NCI-H1930 (cell line): ENCODE results near the gene SLC4A4.

ENCODE experiments used
- DNase-seq, 2 experiments: peaks; one replicate each; lab custom pipeline; 2025; lab: John Stamatoyannopoulos, UW

SLC4A4 gene

DNA sequence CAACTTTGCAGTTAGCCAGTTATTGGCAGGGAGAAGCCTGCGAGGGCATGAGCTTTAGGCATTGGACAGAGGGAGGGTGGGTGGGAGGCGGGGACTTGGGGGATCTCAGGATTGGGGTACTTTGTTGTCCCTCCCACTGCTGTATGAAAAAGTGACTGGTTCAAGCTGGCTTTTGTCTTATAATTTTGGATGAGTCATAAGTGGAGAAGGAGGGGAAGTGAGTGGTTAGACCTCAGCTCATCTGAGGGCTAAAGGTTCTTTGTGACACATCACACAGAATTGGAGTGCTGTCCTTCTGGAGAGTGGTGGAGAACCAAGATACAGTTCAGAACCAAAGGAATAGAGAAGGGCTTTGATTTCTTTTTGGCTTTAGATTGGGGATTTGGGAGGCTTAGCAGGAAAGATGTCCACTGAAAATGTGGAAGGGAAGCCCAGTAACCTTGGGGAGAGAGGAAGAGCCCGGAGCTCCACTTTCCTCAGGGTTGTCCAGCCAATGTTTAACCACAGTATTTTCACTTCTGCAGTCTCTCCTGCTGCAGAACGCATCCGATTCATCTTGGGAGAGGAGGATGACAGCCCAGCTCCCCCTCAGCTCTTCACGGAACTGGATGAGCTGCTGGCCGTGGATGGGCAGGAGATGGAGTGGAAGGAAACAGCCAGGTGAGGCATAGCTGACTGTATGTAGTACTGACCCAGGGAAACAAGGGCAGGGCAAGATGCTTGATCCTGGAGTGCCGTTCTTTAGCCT lies at the start of gene SLC4A4:
Gene SLC4A4, plus strand, starts transcription at position 175 of the 748 bp plus-strand sequence.
- DNase-seq, result no peak

DNA sequence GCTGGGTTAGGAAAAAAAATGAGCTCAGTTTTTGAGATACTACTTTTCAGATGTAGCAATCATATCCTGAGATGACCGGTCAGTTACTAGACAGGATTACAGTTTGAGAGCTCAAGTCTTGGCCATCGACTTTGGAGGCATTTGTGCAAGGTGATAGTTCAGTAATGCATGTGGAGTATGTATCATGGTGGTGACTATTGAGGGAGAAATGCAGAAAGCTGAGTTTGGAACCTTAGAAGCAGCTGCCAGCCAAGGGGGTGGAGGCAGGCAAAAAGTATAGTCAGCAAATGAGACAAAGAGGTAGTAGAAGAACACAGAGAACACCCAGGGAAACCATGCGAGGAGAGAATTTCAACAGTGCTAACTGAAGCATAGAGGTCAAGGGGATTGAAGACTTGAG lies 48.7 kb upstream of the SLC4A4 start:
- DNase-seq, result no peak

DNA sequence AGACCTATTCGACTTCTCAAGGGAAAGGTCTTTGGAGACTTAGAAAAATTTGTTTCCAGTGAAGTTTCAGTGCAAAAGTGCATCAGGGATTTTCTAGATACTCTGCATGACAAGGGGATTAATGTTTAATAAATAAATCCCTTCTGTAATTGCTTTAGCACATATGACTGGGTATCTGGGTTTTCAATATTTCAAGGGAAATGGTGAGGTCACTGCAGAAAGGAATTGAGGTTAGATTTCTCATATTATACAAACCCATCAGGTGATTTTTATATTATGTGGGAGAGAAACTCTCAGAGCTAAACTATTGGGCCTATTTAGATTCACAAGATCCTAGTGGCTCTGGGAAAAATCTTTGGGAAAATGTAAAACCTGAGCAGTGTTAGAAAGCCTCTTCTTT lies 48.3 kb upstream of the SLC4A4 start:
- no peak for DNase-seq

DNA sequence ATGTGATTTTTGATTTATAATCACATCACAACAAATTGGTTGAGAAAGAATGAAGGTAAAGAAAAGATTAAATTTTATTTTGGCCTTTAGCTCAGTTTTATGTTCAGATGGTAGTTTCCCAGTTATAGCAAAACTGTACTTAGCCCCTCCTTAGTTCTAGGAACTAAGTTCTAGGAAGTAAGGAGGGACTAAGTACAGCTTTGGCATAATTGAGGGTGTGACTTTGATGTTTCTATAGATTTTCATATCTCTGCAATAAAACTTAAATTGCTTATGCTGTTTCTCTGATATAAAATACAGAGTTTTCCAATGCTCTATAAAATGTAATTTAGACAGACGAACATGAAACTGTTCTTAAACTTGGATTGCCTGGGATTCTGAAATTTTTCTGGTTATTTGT lies 46.6 kb upstream of the SLC4A4 start:
- no peak for DNase-seq

DNA sequence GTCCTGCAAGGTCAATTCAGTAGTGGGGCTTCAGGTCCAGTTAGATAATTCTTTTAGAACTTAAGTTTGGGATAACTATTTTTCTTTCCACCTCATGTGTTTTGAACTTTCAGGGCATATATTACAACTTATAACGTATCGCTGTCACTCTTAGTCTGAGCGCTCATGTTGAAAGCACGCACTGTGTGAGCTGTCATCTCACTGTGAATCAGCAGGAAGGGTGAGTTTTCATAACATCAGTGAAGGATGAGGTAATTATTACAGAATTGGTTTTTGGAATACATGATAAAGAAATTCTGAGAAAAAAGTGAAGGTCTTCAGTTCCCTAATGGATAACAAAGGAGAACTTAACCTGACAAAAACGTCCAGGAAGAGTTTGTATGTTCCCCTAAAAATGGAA lies 45.1 kb upstream of the SLC4A4 start:
- DNase-seq, result no peak

DNA sequence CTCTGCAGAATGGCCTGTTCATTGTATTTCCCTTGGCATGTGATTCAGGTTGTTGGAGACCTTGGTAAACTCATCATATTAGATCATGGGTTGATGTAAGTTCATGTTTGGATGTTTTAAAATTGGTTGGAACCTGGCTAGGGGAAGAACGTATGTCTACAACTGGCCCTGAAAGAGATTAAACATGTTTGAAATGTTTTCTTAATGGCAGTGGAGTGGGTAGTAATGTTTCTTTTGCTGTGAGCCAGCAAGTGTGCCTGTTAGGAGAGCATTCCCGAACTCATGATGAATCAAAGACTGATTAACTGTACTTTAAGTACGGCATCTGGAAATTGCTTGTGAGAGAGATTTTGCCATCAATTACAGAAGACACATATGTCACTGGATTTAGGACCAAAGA lies 44.5 kb upstream of the SLC4A4 start:
- DNase-seq, result no peak

DNA sequence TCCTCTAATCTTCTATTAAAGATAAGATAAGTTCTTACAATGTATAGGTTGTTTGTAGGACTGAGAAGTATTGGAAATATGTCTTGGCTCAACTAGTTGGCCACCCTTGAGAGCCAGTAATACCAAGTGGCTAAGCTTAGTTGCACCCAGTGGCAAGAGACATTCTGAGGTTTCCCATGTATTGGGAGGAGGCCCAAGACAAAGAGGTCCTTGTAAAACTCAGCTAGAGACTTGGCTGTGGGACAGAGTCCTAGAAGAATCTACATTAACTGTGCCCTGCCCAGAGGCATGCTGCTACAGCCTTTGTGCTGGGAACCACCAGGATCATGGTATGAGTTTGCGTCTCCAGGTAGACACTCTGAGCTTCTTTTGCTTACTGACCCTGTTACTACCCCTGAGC lies 41.9 kb upstream of the SLC4A4 start:
- DNase-seq, result no peak

DNA sequence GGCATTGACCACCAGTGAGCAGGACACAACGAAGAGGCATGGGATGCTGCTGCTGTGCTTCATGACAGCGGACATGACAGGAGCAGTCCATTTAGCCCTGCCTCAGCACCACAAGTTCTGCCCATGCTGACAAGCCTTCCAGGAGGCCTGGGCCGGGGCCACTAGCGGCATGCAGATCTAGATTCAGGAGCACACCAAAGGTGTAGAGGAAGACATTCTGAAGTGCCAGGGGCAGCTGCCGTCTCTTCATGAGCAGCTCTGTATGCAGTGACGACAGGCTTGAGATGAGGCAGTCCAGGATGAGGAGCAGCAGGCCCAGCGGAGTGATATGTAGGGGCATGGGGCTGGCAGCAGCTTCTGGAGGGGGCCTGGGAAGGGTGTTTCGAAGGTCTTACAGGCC lies 38.5 kb upstream of the SLC4A4 start:
- DNase-seq, result no peak

DNA sequence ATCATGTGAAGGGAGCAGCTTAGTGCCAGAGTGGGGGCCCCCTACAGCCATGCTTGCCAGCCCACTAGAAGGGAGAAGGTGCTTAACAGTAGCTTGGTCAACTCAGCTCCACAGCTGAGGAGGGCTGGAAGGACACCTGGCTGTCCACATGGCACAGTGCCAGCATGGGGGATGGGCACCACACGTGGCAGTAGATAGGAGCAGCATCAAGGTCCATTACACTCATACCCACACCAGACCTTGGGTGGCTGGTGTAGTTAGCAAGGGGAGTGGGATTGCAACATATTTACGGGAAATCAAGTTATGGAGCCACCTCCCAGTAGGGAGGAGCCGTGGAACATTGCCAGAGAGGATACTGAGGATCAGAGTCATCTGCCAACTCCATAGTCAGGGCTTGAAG lies 37.9 kb upstream of the SLC4A4 start:
- no peak for DNase-seq

DNA sequence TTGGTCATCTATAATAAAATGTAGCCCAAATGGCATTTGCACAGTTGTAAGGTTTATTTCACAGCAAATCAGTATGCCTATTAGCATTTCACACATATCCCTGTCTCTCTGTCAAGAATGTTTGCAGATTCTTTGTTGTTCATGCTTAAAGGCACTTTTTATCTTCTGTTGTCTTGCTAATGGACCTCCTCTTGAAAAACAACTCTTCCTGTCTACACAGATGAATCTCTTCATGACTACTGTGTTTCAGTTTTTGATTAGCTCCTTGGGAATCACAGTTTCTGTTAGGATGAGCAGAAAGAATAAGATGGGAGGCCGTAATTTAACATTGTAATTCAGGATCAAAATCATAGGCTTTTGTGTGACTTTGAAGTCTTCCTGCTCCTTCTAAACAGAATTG lies 35.5 kb upstream of the SLC4A4 start:
- DNase-seq, result no peak

DNA sequence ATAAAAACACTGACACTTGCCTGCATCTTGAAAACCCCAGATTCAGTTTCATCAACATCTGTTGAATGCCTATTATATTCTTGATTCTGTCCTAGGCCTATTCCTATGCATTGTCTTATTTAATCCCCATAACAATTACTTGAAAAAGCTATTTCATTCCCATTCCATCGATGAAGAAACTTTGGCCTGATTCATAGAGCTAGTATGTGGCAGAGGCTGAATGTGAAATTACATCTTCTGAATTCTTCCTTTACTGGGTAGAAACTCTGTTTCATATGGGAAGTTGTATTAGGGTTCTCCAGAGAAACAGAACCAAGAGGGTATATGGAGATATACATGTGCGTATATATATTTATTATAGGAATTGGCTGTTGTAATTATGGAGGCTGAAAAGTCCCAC lies 35.0 kb upstream of the SLC4A4 start:
- no peak for DNase-seq

DNA sequence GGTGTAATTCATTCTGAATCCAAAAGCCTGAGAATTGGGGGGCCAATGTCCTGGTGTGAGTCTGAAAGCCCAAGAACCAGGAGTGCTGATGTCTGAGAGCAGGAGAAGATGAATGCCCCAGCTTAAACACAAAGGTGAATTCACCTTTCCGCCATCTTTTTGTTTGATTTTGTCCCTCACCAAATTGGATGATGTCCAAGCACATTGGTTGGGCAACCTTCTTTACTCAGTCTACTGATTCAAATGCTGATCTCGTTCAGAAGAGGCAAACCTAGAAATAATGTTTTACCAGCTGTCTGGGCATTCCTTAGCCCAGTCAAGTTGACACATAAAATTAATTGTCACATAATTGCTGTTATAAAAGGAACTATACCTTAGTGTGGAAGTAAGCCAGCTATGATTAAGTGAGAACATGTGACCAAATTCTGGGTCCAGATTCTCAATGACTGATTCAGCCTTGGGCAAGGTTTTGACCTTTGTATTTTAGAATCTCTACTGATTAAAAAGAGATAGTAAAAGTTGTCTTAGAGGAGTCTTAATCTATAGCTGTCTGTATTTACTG lies 34.5 kb upstream of the SLC4A4 start:
- DNase-seq, result no peak

DNA sequence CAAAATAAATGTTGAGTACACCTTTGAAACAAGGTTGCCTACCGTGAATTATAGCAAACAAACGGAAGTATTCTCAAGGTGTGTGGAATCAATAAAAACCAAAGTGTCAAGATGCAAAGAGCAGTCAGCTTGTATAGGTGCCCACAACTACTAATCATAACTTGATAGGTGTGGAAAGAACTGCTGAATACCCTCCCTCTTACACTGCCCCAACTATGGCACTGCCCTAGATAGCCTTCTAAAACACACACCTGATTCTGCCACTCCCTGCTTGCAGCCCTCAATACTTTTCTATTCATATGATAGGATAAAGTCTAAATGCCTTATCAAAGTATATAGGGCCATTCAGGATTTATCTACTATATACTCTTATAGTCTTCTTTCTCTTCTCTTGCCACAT lies 31.1 kb upstream of the SLC4A4 start:
- DNase-seq, result no peak

DNA sequence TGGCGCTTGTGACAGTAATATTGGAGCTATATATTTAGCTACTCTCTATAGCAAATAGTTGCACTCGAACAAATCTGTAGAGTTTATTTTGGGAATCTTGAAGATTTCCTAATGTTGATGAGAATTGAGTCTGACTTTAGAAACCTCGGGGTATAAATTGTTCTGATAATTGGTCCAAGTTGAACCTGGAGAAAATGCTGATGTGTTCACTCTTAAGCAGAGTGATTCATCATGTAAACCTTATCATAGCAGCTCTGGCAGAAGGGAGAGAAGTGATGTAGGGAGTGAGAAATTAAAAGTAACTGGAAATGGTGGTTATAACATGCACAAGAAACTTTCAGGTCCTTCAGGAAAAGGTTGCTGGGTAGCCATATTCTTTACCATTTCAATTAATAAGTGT lies 16.4 kb upstream of the SLC4A4 start:
- no peak for DNase-seq

DNA sequence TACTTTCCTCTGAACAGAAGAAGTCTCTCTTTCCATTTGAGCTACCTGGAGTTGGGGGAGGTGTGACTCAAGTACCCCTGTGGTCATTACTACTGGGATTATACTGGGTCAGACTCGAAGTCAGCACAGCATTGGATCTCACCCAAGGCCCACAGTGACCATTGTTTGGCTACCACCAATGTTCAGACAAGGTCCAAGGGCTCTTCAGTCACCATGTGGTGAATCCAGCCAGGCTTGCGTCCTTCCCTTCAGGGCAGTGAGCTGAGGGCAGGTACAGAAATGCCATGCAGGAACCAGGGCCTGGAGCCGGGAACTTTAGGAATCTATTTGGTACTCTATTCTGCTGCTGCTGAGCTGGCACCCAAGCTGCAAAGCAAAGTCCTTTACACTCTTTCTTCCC lies 5.5 kb upstream of the SLC4A4 start:
- no peak for DNase-seq

DNA sequence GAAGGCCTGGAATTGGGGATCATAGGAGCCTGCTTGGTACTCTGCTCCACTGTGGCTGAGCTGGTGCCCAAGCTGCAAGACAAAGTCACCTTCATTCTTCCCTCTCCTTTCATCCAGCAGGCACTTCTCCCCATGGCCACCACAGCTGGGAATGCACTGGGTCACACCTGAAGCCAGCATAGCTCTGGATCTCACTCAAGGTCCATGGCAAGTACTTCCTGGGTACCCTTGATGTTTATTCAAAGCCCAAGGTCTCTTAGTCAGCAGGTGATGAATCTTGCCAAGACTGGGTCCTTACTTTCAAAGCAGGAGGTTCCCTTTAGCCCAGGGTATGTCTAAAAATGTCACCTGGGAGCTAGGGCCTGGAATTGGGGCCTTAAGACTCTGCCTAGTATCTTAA lies 4.9 kb upstream of the SLC4A4 start:
- DNase-seq, result no peak

DNA sequence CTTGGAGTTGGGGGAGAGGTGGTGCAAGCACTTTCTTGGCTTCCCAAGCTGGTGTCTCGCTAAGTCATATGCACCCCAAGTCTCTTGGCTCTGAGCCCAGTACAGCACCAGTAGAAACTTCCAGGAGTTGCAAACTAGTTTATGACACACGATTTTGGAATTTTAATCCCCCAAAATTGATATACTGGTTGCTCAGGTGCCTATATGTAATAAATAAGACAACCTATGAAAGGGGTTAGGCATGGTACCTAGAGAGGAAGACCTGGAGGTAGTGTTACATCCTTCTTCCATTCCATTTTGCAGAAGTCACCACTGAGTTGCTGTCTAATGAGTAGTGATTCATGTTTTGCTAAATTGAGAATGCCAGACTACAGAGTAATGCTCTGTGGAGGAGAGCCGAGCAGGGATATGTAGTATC lies 4.3 kb upstream of the SLC4A4 start:
- no peak for DNase-seq

DNA sequence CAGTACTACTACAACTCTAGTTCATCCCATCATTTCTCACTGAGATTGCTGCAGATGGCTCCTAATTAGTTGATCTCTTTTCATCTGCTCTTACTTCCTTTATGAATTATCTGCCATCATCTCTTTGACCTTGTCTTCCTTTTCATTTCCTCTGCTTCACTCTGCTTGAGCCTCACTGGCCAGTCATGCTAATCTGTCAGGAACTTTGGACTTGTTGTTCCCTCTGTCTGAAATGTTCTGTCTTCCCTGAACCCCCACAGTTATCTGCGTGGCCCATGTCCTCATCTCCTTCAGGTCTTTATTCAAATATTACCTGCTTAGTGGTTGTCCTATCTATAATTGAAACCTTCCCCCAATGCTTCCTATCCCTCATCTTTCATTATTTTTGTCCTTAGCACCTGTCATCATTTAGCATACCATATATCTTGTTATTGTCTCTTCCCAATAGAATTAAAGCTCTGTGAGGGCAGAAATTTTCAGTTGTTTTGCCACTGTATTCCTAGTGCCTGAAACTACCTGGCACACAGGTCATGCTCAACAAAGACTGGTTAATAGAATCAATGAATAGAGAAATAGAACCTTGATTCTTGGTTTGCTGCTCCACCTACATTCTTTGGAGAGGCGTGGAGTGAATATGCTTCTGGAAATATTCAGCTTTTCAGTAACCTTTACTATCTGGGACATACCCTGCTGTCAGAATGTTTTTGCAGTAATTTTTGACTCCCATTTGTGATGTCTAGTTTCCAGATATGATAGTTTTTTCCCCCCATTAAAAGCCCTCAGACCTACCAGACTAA lies 5.0 kb downstream of the SLC4A4 start:
- no peak for DNase-seq

DNA sequence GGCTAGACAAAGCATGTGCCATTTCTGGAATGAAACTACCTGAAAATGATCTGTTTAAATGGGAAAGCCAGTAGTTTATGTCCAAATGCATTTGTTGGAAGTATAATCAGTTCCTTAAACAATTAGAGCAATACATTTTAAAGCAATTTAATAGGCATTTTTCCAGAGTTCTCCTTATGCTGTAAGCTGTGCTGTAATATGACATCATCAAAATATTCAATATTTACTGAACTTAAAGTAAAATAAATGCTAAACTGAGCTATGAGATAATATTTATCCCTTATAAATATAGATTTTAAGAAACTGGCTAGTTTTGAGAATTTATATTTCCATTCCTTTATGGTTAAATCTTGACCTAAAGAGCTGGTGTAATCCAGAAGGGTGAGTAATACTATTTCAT lies 7.9 kb downstream of the SLC4A4 start:
- no peak for DNase-seq

DNA sequence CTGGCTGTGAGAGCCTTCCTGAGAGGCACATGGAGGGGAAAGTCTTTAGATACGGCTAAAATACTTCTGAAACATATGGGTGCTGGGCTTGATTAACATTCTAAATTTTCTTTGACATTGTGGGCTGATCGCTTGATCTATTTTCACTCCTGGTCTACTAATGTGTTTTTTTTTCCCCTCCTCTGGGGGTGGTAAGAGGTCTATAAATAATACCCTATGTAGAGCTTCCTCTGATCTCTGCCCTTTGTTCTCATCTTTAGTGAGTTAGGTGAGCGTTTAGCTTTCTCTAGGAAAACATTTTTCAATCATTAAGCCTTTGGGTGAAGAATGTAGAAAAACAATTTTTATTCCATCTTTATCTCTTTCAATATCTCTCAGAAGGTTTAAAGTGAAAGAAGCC lies 9.8 kb downstream of the SLC4A4 start:
- DNase-seq, result no peak

DNA sequence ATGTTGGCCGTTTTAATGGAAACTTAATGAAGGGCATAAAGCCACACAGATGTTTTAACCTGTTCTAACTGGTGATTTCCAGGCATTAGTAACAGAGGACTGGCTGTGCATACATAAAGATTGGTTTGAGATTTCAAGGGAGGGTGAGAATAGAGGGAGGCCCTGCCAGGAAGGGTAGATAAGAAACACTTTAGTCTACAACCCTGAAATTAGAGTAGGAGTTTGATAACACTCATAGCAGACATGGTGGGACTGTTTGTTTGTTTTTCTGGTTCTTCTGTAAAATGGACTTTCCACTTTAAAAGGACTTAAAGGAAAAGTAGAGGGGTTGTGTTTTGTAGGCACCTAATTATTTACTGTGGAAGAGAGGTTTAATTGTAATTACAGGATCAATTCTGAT lies 16.2 kb downstream of the SLC4A4 start:
- no peak for DNase-seq

DNA sequence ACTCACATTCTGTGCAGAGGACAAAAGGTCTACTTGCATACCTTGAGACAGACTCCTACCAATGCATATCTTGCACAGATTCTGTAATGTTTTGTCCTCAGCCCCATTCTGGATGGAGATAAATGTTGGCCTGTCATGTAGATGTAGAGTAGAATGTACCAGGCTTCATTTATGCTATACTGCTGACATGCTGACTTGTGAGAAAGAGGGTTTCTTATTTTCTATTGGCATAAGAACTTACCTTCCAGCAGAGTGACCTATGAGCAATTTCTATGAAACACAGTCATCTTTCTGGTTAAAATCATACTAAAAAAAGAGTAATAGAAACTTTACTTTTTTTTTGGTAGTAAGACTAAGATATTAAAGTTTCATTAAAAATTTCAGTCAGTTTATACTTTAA lies 17.2 kb downstream of the SLC4A4 start:
- no peak for DNase-seq

DNA sequence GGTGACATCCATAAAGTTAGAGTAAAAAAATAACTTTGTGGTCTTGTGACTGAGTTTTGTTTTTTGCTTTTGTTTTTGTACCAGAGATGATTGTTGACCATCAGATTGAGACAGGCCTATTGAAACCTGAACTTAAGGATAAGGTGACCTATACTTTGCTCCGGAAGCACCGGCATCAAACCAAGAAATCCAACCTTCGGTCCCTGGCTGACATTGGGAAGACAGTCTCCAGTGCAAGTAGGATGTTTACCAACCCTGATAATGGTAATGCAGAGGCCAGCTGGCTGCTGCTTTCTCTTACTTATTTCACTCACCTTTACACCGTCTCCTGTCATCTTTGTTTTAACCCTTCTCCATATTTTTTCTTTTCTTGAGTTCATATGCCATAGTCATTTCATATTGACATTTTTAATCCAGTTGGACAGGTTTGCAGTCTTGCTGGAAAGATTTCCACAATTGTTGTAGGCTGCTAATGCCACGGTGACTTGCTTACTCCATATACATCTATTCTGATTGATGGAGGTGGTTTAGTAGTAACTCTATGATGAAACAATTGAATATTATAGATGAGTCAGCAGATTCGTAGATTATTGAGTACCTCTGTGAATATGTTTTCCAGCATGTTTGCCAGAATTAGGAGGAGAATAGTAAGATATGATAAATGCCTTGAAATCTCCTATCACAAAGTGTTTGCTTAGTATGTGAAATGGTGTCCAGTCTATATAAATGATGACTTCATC lies 18.3 kb downstream of the SLC4A4 start:
- no peak for DNase-seq
